ENCODE measurements around the gene KIF26B. TPM values are rescaled to one million over a fixed set of nuclear protein-coding genes. Genes with fewer than 3 reads are reported as not detected.
"Not testable (repeated sequence)": the region's sequence is repeated elsewhere in the genome, so short reads cannot be mapped to it uniquely, and the experiment has no call there.

Gene KIF26B
- total RNA-seq, 1 experiment from 2014 or later = 2.1 TPM

- DNase-seq (ENCODE audit: low spot score) = not testable (repeated sequence)
These were observed 201.3 kb downstream of the KIF26B start for GRCh38 chr1:245355851-245356630.

GRCh38 chr1:245356891-245357585 is 202.3 kb downstream of the KIF26B start:
- DNase-seq (ENCODE audit: low spot score) = no peak

GRCh38 chr1:245359101-245359680 is 204.4 kb downstream of the KIF26B start:
- not testable (repeated sequence) for DNase-seq (ENCODE audit: low spot score)

- DNase-seq (ENCODE audit: low spot score) = no peak
These were observed 206.3 kb downstream of the KIF26B start for GRCh38 chr1:245361065-245361464.

GRCh38 chr1:245361951-245362350 is 207.2 kb downstream of the KIF26B start:
- DNase-seq (ENCODE audit: low spot score) = no peak

- DNase-seq (ENCODE audit: low spot score) = no peak
These were observed 208.8 kb downstream of the KIF26B start for GRCh38 chr1:245363461-245364200.

- no peak for DNase-seq (ENCODE audit: low spot score)
These were observed 210.6 kb downstream of the KIF26B start for GRCh38 chr1:245365095-245366020.

- no peak for DNase-seq (ENCODE audit: low spot score)
These were observed 212.1 kb downstream of the KIF26B start for GRCh38 chr1:245366886-245367285.

- DNase-seq (ENCODE audit: low spot score) = no peak
These were observed 215.5 kb downstream of the KIF26B start for GRCh38 chr1:245370175-245370825.

GRCh38 chr1:245370905-245371581 is 216.3 kb downstream of the KIF26B start:
- no peak for DNase-seq (ENCODE audit: low spot score)

- DNase-seq (ENCODE audit: low spot score) = no peak
These were observed 218.3 kb downstream of the KIF26B start for GRCh38 chr1:245373131-245373530.

- no peak for DNase-seq (ENCODE audit: low spot score)
These were observed 221.1 kb downstream of the KIF26B start for GRCh38 chr1:245375789-245376460.

GRCh38 chr1:245377854-245378253 is 223.1 kb downstream of the KIF26B start:
- DNase-seq (ENCODE audit: low spot score) = no peak

- peak; percentile 32 for DNase-seq (ENCODE audit: low spot score)
These were observed 223.5 kb downstream of the KIF26B start for GRCh38 chr1:245378311-245378722.

- DNase-seq (ENCODE audit: low spot score) = no peak
These were observed 224.0 kb downstream of the KIF26B start for GRCh38 chr1:245378745-245379144.

- peak; percentile 22 for DNase-seq (ENCODE audit: low spot score)
These were observed 226.2 kb downstream of the KIF26B start for GRCh38 chr1:245380790-245381535.

GRCh38 chr1:245382981-245383380 is 228.2 kb downstream of the KIF26B start:
- DNase-seq (ENCODE audit: low spot score) = no peak
